K562 (cell line): ENCODE measurements around the gene CDCP2. TPM values are rescaled to one million over a fixed set of nuclear protein-coding genes. Genes with fewer than 3 reads are reported as not detected.

Source experiments
- CHD7 ChIP-seq: fragments of 200-600 bp; sonication (generic); IDR thresholded peaks from one replicate; pipeline ENCODE4 v1.6.1; 2012; ENCODE audit warnings: mild to moderate bottlenecking, low read depth, low read length, inconsistent platforms
- CTCF ChIP-seq, 3 experiments: IDR thresholded peaks in 2 of 3; conservative IDR thresholded peaks in 1 of 3; 2 replicates each; pipeline ENCODE4 v1.5.1; 2011 to 2012; ENCODE audit warnings: low read length in 3 of 3, mild to moderate bottlenecking in 3 of 3, control low read depth in 2 of 3, improper control_type of control experiment in 1 of 3, inconsistent platforms in 1 of 3, low read depth in 1 of 3, mixed read lengths in 1 of 3, moderate library complexity in 1 of 3; ENCODE audit not compliant: insufficient read depth in 2 of 3
- EHMT2 ChIP-seq: fragments of 450-650 bp; IDR thresholded peaks from 2 replicates; pipeline ENCODE4 v1.6.1; 2018; ENCODE audit warnings: antibody characterized with exemption
- HDAC6 ChIP-seq: IDR thresholded peaks from 2 replicates; pipeline ENCODE4 v1.6.1; 2012; ENCODE audit warnings: low read depth, mild to moderate bottlenecking, control low read depth, inconsistent platforms, low read length, moderate library complexity
- HNRNPK ChIP-seq: fragments of 200-400 bp; formaldehyde crosslinking; IDR thresholded peaks from one replicate; pipeline ENCODE4 v1.6.1; 2018; ENCODE audit warnings: mild to moderate bottlenecking, low read depth, low read length; ENCODE audit not compliant: poor library complexity, severe bottlenecking
- PKNOX1 ChIP-seq: fragments of 450-650 bp; IDR thresholded peaks from 2 replicates; pipeline ENCODE4 v1.6.1; 2016
- POLR3G ChIP-seq: IDR thresholded peaks from 2 replicates; pipeline ENCODE4 v1.6.1; 2011; ENCODE audit not compliant: insufficient read length, insufficient replicate concordance; ENCODE audit errors: extremely low read depth
- RCOR1 ChIP-seq, 2 experiments: IDR thresholded peaks; 2 replicates each; pipeline ENCODE4 v1.6.1; 2012; ENCODE audit warnings: low read depth in 2 of 2, low read length in 2 of 2, borderline replicate concordance in 1 of 2, improper control_type of control experiment in 1 of 2
- SP2 ChIP-seq: IDR thresholded peaks from 2 replicates; pipeline ENCODE4 v1.6.1; 2011; ENCODE audit warnings: mild to moderate bottlenecking, low read depth, low read length, moderate library complexity; ENCODE audit not compliant: poor library complexity, severe bottlenecking; ENCODE audit errors: extremely low read depth
- TAF1 ChIP-seq: IDR thresholded peaks from 2 replicates; pipeline ENCODE4 v1.6.1; 2011; ENCODE audit warnings: mild to moderate bottlenecking, low read length, moderate library complexity; ENCODE audit not compliant: insufficient read depth, control insufficient read depth, severe bottlenecking; ENCODE audit errors: extremely low read depth
- ZNF24 ChIP-seq: fragments of 450-650 bp; IDR thresholded peaks from 2 replicates; pipeline ENCODE4 v1.6.1; 2016
- ZNF57 ChIP-seq: fragments of 450-650 bp; formaldehyde crosslinking; IDR thresholded peaks from 2 replicates; pipeline ENCODE4 v1.4.0; 2020; ENCODE audit warnings: mild to moderate bottlenecking, moderate library complexity
- ZSCAN32 ChIP-seq: fragments of 450-650 bp; formaldehyde crosslinking; IDR thresholded peaks from 2 replicates; pipeline ENCODE4 v1.4.0; 2020; ENCODE audit warnings: mild to moderate bottlenecking, moderate library complexity
- polyA plus RNA-seq, 8 experiments: library from polyadenylated mRNA; depleted of rRNA in 4 of 8; stranded (reverse) in 5 of 8; unstranded in 3 of 8; fragments of >200 nt; fragmentation: Nextera tagmentation in 2 of 8; fragmentation: Illumina TruSeq in 1 of 8; extraction: Ambion mirVana in 2 of 8; extraction: Trizol in 1 of 8; gene quantifications; 2 replicates each; pipeline versions ENCODE4 v1.2.1 to v1.2.3, GENCODE V29; 2011 to 2014; ENCODE audit warnings: inconsistent platforms in 1 of 8, missing spikeins in 1 of 8
- total RNA-seq, 7 experiments: library from RNA; depleted of rRNA in 6 of 7; stranded (reverse); fragments of >200 nt in 6 of 7; fragmentation: Illumina TruSeq in 2 of 7; extraction: Trizol in 2 of 7; gene quantifications; 2 replicates each; pipeline versions ENCODE4 v1.2.1 to v1.2.3, GENCODE V29; 2011 to 2021; ENCODE audit warnings: low replicate concordance in 1 of 7

Gene CDCP2
- total and polyA plus RNA-seq, 9 of the 15 experiments (the other 6 are each of a cell fraction or from before 2014, with no cell fraction given) = not detected

DNA sequence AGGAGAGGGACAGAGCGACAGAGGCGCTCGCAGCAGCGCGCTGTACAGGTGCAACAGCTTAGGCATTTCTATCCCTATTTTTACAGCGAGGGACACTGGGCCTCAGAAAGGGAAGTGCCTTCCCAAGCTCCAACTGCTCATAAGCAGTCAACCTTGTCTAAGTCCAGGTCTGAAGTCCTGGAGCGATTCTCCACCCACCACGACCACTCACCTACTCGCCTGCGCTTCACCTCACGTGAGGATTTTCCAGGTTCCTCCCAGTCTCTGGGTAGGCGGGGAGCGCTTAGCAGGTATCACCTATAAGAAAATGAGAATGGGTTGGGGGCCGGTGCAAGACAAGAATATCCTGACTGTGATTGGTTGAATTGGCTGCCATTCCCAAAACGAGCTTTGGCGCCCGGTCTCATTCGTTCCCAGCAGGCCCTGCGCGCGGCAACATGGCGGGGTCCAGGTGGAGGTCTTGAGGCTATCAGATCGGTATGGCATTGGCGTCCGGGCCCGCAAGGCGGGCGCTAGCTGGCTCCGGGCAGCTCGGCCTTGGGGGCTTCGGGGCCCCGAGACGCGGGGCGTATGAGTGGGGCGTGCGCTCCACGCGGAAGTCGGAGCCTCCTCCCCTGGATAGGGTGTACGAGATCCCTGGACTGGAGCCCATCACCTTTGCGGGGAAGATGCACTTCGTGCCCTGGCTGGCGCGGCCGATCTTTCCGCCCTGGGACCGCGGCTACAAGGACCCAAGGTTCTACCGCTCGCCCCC lies 47.1 kb upstream of the CDCP2 start, which contains the start of the genes CYB5RL and MRPL37 (continued):
- TF ChIP-seq CHD7 = no peak
- TF ChIP-seq EHMT2 = no peak
- no peak for TF ChIP-seq RCOR1 (IDR thresholded peaks at IDR 0.05; ENCODE audit: borderline replicate concordance in 1 of 2, low read depth in 2 of 2, low read length in 2 of 2)
- peak; percentile 79 for TF ChIP-seq SP2
- no peak for TF ChIP-seq ZNF57 (CRISPR knock-in tag)
- TF ChIP-seq CTCF (IDR thresholded peaks at IDR 0.05 in 2 of 3, conservative IDR thresholded peaks at IDR 0.05 in 1 of 3; ENCODE audit: insufficient read depth in 2 of 3, low read depth in 1 of 3, low read length in 3 of 3) = peak in 1 of 3 experiments; percentile 15; a peak in 1 of 6 replicates
- no peak for TF ChIP-seq ZSCAN32 (CRISPR knock-in tag)
- no peak for TF ChIP-seq POLR3G
- peak; percentile 100 for TF ChIP-seq PKNOX1
- TF ChIP-seq HNRNPK = no peak
- no peak for TF ChIP-seq HDAC6
- TF ChIP-seq TAF1 = peak; percentile 89
- TF ChIP-seq ZNF24 = no peak
